Subcutaneous adipose tissue (tissue), 4 donors: ENCODE results near the gene EIF4G3. TPM values are rescaled to one million over a fixed set of nuclear protein-coding genes. Genes with fewer than 3 reads are reported as not detected.

ENCODE experiments used
- total RNA-seq, 4 donors: library from RNA; depleted of rRNA; stranded (reverse); fragments of >200 nt; gene quantifications; one replicate each; pipeline ENCODE4 v1.1.0, GENCODE V29; 2016
- TF ChIP-seq, protein P1 (sequence below): fragments of 450-650 bp; IDR thresholded peaks from one replicate; pipeline ENCODE4 v1.5.1; 2016; ENCODE audit warnings: low read depth, mild to moderate bottlenecking, control low read depth, antibody characterized with exemption, moderate library complexity

EIF4G3 gene
- total RNA-seq, 4 donors from 2014 or later = 41.0 to 60.2 (median 51.7) TPM

DNA sequence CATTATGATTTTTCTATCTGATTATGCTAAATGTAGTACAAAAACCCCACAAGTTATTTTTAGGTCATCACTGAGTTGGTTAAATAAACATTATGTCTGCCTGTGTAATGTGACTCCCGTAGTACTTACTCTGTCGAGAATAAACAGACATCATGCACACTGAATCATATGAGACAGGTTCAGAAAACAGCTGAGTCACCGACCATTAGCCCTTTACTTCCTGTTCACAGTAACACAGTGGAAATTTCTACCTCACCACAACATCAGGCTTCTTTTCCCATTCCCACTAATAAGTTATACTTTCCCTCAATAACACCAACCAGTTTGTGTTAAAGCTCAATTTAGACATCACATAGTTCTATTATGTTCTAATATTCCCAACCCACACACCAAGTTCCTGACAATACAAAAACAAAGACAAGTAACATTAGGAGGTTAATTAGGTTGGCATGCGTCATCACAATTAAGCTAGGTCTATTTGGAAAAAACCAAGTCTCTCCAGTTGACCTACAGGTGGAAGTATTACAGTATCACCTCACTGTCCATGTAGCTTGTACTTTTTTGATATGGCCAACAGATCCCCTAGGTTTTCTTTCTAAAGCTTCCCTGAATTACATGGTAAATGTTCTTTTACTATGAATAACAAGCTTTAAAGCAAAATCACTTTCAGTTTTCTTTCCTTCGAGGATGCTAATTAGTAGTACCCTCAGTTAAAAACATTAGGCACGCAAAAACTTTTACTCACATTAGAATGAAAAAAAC is 154.2 kb downstream of the EIF4G3 start:
- TF ChIP-seq, protein P1, sequence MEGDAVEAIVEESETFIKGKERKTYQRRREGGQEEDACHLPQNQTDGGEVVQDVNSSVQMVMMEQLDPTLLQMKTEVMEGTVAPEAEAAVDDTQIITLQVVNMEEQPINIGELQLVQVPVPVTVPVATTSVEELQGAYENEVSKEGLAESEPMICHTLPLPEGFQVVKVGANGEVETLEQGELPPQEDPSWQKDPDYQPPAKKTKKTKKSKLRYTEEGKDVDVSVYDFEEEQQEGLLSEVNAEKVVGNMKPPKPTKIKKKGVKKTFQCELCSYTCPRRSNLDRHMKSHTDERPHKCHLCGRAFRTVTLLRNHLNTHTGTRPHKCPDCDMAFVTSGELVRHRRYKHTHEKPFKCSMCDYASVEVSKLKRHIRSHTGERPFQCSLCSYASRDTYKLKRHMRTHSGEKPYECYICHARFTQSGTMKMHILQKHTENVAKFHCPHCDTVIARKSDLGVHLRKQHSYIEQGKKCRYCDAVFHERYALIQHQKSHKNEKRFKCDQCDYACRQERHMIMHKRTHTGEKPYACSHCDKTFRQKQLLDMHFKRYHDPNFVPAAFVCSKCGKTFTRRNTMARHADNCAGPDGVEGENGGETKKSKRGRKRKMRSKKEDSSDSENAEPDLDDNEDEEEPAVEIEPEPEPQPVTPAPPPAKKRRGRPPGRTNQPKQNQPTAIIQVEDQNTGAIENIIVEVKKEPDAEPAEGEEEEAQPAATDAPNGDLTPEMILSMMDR = no peak

DNA sequence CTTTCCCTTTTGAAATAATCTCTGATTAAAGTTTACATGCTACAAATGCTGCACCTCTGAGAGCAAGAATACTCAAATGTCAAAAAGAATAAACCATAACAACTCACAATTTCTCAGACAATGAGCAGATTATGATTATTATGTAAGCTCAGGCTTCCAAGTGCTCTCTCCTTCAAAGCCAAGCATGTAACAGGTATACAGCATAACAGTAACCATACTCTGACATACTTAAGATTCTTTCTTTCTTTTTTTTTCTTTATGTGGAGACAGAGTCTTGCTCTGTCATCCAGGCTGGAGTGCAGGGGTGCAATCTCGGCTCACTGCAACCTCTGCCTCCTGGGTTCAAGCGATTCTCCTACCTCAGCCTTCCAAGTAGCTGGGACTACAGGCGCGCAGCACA is 155.4 kb downstream of the EIF4G3 start:
- TF ChIP-seq, protein P1 = no peak

DNA sequence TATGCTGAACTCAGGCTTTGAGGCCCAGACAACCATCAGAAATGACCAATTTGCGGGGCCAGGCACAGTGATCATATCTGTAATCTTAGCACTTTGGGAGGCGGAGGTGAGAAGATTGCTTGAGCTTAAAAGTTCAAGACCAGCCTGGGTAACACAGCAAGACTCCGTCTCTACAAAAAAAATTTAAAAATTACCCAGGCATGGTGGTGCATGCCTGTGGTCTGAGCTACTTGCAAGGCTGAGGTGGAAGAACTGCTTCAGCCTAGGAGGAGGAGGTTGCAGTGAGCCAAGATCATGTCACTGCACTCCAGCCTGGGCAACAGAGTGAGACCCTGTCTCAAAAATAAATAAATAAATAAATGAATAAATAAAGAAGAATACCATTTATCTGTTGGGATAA is 156.5 kb downstream of the EIF4G3 start:
- TF ChIP-seq, protein P1 = no peak

DNA sequence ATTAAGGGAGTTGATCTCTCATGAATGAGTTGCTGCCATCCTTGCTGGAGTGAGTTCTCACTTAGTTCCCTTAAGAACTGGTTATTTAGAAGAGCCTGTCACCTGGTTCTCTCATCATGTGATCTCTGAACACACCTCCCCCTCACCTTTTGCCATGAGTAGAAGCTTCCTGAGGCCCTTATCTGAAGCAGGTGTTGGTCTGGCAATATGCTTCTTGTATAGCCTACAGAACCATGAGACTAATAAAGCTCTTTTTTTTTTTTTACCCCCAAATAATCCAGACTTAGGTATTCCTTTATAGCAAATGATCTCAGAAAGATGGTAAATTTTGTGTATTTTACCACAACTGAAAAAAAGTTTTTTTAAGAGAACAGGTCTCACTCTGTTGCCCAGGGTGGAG is 158.0 kb downstream of the EIF4G3 start:
- TF ChIP-seq, protein P1 = no peak

DNA sequence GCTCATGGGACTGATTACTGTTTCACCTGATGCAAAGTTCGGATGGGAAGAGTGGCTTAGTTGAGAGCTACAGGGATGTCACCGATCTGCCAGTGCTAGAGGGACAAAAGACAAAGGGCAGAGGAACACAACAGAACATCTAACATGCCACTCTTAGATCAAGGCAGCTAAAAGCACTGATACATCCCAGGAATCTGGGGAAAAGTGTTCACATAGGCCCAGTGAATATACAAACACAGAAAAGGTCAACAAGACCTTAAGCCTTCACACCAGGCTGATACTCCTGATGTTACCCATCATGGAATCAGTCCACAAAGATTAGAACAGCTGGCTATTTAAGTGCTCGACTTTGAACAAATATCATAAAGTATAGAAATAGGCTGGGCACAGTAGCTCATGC is 163.2 kb downstream of the EIF4G3 start:
- TF ChIP-seq, protein P1 = no peak

DNA sequence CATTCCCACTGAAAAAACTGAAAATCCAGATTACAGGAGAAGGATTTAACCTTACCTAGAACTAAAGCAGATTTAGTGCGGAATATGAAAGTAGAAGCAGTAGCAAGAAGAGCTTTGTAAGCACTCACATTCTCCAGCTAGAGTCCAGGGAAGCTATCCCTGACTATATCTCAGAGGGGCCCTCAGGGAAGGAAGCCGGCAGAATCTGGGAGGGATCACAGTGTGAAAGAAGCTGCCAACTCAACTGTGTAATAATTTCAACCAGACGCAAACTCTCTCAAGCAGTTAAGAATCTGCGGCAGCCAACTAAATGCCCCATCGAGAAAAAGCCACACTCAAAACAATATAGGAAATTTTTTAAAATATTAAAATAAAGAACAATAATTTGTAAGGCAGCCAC is 163.8 kb downstream of the EIF4G3 start:
- TF ChIP-seq, protein P1 = no peak

DNA sequence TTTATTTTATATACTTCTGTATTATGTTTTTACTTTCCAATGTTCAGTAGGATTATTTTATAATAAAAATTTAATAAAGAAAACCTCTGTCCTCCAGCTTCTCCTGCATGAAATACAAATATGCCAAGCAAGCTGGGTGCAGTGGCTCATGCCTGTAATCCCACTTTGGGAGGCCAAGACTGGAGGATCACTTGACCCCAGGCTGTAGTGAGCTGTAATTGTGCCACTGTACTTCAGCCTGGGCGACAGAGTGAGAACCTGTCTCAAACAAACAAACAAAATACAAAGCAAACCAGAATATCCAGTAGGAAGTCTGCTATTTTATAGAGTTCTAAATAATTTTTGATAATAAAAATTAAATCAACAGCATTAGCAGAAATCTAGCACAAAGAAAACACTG is 168.8 kb downstream of the EIF4G3 start:
- TF ChIP-seq, protein P1 = no peak
